Measurements from ENCODE around the gene MTRF1L. TPM values are rescaled to one million over a fixed set of nuclear protein-coding genes. Genes with fewer than 3 reads are reported as not detected.
"Not testable (repeated sequence)": the region's sequence is repeated elsewhere in the genome, so short reads cannot be mapped to it uniquely, and the experiment has no call there.

MTRF1L gene
- total RNA-seq, 1 donor from 2014 or later: 20.2 TPM

DNA sequence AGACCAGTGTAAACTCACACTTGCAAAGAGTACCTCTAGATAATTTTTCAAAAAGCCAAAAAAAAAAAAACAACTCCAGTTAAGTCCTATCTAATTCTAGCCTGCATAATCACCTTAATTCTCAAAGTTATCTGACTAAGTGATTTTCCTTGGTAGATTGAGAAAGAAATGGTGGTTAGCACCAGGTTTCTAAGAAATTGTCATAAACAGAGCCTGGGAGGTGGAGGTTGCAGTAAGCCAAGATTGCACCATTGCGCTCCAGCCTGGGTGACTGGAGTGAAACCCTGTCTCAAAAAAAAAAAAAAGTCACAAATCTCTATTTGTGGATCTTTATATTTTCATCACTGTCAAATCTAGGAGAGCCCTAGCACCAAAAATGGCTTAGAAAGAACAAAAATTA, 28.6 kb downstream of the MTRF1L start:
- DNase-seq (ENCODE audit: extremely low read depth, low read depth, low spot score): no peak

GRCh38 chr6:152969688-152970418, 32.7 kb downstream of the MTRF1L start:
- no peak for DNase-seq (ENCODE audit: extremely low read depth, low read depth, low spot score)

GRCh38 chr6:152966168-152966894, 36.2 kb downstream of the MTRF1L start:
- DNase-seq (ENCODE audit: extremely low read depth, low read depth, low spot score): not testable (repeated sequence)

DNA sequence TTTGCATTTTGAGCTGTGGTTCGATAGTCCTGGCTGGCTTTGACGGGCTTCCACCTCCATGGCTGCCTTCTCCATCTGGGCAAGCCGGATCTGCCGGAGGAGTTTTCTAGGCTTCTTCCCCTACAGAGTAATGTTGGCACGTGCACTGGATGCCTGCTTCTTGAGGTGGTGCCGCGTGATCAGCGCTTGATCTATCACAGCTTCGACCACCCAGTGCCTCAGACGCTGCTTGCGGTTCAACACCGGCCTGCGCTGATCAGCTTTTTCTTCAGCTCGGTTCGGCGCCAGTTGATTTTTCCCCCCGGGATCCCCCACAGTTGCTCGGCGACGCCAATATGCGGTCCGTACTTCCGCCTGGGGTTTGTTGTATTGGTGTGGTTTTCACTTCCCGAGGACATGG, 43.2 kb downstream of the MTRF1L start:
- no peak for DNase-seq (ENCODE audit: extremely low read depth, low read depth, low spot score)

DNA sequence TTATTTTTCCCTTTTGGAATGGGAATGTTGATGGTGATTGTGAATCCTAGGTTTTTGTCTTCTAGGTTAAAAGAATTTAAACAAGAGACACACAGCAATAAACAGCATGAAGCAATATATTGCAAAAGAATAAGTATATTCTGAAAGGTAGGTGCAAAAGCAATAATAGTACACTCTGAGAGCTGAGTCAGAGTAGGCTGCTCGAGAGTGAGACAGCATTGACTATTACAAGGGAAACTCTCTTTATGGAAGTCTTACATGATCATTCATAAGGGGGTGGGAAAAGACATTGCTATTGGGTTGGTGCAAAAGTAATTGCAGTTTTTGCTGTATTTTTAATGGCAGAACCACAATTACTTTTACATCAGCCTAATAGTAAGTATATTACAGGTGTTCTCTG, 44.7 kb downstream of the MTRF1L start:
- no peak for DNase-seq (ENCODE audit: extremely low read depth, low read depth, low spot score)

DNA sequence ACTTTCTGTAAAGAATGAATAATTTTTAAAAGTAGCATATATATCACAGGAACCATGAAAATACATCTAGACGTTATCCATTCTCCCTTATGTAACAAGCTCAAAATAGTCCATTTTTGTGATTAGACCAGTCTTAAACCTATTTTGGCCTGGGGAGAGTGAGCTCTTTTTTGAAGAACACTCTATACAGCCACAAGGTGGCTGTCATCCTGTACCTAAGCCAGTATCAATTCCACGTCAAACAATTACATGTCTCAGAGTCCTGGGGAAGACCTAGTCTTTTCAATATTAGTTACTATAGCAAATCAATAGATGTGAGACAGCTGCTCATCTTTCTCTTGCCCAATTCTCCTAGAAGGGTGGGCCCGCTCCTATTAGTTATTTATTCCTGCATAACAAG, 48.1 kb downstream of the MTRF1L start:
- DNase-seq (ENCODE audit: extremely low read depth, low read depth, low spot score): no peak

DNA sequence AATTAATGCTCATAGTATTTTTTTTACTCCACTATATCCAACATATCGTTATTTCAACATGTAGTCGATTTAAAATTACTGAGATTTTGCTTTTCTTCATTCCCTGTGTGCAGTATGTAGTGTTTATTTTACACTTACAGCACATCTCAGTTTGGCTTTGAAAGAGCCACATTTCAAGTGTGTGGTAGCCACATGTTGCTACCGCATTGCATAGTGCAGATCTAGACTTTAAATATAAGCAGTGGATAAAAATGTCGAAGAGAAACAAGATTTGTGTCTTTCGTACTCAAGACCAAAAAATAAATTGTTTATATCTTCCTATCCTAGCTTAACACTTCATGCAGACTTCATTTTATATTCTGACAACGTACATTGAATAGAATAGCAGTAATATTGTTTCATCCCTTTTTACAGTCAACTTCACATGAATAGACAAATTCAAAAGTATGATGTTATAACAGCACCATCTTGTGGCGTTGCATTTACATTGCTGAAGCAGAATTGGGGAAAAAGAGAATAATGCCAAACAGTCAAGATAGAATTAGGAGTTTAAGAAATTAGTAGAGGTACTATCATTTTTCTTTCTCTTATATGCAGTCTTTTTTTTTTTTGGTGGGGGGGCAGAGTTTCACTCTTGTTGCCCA, 49.5 kb downstream of the MTRF1L start:
- peak; percentile 33 for DNase-seq (ENCODE audit: extremely low read depth, low read depth, low spot score)

- no peak for DNase-seq (ENCODE audit: extremely low read depth, low read depth, low spot score)
Observed at GRCh38 chr6:152952045-152952444, 50.5 kb downstream of the MTRF1L start.

- DNase-seq (ENCODE audit: extremely low read depth, low read depth, low spot score): no peak
Observed at GRCh38 chr6:152950240-152950639, 52.3 kb downstream of the MTRF1L start.

DNA sequence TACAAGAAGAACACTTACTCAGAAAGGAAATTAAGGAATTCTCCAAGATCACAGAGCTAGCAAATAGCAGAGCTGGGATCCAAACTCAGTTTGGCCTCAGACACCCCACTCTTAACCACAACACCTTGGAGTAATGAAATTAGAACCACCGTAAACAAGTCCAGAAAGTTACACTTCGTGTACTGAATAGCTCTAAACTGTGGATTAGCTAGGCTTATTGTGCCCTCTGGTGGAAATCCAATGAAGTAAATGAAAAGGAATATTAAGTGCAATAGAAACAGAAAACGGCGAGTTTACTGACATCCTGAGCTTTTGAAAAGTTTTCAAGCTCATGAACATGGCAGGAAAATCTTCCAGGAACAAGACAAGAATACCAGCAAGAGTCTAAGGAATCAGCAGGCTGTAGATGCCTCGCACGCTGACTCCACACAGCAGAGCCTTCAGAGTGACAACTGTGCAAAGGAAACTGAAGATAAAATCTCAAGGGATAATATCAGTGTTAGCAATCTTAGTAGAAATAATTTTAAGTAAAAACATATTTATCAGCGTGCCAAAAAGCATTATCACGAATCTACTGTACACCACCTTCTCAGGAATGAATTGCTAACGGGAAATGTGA, 54.2 kb downstream of the MTRF1L start:
- peak; percentile 47 for DNase-seq (ENCODE audit: extremely low read depth, low read depth, low spot score)

DNA sequence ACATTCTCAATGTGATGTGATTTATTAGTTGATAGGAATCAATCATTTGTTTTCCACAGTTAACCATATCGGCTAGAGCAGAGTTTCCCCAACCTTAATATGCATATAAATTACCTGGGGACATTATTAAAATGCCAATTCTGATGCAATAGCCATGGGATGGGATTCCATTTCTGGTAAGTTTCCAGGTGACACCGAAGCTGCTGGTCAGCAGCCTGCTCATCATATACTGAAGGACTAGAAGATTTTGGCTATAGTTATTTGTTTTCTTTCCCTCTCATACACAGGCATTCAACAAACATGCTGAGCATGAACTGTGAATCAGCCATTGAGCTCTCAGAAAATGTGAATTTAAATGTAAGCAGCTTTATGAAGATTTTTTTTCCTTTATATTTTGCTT, 55.5 kb downstream of the MTRF1L start:
- no peak for DNase-seq (ENCODE audit: extremely low read depth, low read depth, low spot score)

DNA sequence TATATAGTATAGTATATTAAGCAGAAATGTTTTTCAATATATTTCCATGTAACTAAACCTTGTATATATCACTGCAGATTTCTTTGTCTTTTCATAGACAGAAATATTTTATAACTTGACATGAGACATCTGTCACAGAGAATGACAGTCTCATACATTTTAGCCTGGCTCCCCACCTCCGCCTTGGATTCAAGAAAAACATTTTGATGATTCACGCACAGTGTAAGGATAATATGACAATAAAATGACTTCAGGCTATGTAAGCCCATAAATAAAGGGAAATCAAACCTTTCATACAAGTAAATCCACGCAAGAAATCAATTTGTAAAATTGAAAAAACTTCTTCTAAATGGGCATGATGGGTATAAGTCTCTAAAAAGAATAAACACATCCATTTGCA, 56.0 kb downstream of the MTRF1L start:
- DNase-seq (ENCODE audit: extremely low read depth, low read depth, low spot score): no peak

GRCh38 chr6:152943260-152943897, 59.1 kb downstream of the MTRF1L start:
- no peak for DNase-seq (ENCODE audit: extremely low read depth, low read depth, low spot score)

- no peak for DNase-seq (ENCODE audit: extremely low read depth, low read depth, low spot score)
Observed at GRCh38 chr6:152942319-152942869, 60.1 kb downstream of the MTRF1L start.

DNA sequence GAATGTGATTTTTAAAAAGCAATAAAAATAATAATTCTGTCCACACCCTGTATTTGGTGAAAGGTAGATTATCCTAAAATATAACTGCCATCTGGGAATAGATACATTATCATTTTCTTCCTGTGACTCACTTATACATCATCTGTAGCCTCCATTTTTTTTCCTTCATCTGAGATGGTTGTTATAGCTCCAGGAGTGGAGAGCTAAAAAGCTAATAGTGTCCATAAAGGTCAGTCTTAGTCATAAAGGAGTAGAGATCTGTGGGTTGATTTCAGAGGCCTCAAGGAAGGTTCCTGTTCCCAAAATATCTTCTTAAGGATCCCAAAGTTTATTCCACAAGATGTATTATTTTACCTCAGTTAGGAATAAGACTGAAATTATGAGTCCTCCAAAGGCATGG, 60.8 kb downstream of the MTRF1L start:
- DNase-seq (ENCODE audit: extremely low read depth, low read depth, low spot score): no peak

Other genes with a start within 250 kb of the MTRF1L start
- 2.8 and 10.2 TPM in 2 replicates for gene FBXO5, start 19.7 kb downstream of the MTRF1L start, total RNA-seq
- 5.4 and 8.6 TPM in 2 replicates for gene RGS17, start 128.6 kb upstream of the MTRF1L start, total RNA-seq